ENCODE results near the gene ZNF668. TPM values are rescaled to one million over a fixed set of nuclear protein-coding genes. Genes with fewer than 3 reads are reported as not detected.
"Not testable (repeated sequence)": the region's sequence is repeated elsewhere in the genome, so short reads cannot be mapped to it uniquely, and the experiment has no call there.

ZNF668 gene
- total RNA-seq, 4 donors from 2014 or later = 9.6 to 19.3 (median 10.6) TPM

DNA sequence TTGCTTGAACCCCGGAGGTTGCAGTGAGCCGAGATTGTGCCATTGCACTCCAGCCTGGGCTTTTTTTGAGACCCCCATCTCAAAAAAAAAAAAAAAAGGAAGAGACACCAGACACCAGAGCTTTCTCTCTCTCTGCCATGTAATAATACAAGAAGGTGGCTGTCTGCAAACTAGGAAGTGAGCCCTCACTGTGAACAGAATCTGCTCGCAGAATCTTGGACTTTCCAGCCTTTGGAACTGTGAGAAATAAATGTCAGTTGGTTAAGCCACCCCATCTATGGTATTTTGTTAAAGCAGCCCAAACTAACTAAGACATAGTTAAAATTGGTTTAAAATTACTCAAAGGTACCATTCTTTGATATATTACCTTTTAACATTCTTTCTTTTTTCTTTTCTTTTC, 53.5 kb downstream of the ZNF668 start:
- Histone ChIP-seq H3K9me3 (no peaks in the 10 kb centered on the region), H3K36me3 (no peaks in the 10 kb centered on the region), H3K4me3 (no peak overlapping the region), H3K27me3 (peaks cover 0 to 10% (median 0%) of the 10 kb centered on the region in 4 donors), H3K27ac (replicated peaks in 1 of 4) (no peak overlapping the region), H3K4me1 (no peaks in the 10 kb centered on the region)
- no peak for DNase-seq (ENCODE audit: extremely low spot score)
- TF ChIP-seq POLR2A (IDR thresholded peaks at IDR 0.05; ENCODE audit: low read depth) = no peak
- TF ChIP-seq POLR2AphosphoS5 (IDR thresholded peaks at IDR 0.05) = no peak
- no peak for TF ChIP-seq EP300 (IDR thresholded peaks at IDR 0.05)
- TF ChIP-seq, protein P1, sequence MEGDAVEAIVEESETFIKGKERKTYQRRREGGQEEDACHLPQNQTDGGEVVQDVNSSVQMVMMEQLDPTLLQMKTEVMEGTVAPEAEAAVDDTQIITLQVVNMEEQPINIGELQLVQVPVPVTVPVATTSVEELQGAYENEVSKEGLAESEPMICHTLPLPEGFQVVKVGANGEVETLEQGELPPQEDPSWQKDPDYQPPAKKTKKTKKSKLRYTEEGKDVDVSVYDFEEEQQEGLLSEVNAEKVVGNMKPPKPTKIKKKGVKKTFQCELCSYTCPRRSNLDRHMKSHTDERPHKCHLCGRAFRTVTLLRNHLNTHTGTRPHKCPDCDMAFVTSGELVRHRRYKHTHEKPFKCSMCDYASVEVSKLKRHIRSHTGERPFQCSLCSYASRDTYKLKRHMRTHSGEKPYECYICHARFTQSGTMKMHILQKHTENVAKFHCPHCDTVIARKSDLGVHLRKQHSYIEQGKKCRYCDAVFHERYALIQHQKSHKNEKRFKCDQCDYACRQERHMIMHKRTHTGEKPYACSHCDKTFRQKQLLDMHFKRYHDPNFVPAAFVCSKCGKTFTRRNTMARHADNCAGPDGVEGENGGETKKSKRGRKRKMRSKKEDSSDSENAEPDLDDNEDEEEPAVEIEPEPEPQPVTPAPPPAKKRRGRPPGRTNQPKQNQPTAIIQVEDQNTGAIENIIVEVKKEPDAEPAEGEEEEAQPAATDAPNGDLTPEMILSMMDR (IDR thresholded peaks at IDR 0.05) = no peak
- WGBS = 100% methylated on average over 3 of the region's 3 CpGs
- intact Hi-C loops (cut with DNase I) = no loop called here

DNA sequence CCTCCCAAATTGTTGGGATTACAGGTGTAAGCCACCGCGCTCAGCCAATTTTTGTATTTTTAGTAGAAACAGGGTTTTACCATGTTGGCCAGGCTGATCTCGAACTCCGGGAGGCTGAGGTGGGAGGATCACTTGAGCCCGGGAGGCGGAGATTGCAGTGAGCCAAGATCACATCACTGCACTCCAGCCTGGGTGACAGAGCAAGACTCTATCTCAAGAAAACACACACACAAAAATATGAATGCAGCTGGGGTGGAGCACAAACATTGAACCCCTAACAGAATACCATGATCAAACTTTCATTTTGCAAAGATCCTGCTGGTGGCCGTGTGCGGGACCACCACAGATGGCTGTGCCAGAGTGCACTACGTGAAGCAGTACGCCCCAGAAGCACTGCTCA, 56.3 kb downstream of the ZNF668 start:
- H3K4me1 ChIP-seq; DNase-seq (ENCODE audit: extremely low spot score); H3K36me3 ChIP-seq; intact Hi-C loops (cut with DNase I); H3K27ac ChIP-seq (replicated peaks in 1 of 4); H3K9me3 ChIP-seq; H3K4me3 ChIP-seq: not testable (repeated sequence)
- H3K27me3 ChIP-seq = peaks cover 0 to 28% (median 0%) of the 10 kb centered on the region in 4 donors
- WGBS = 86% methylated on average over 10 of the region's 10 CpGs

DNA sequence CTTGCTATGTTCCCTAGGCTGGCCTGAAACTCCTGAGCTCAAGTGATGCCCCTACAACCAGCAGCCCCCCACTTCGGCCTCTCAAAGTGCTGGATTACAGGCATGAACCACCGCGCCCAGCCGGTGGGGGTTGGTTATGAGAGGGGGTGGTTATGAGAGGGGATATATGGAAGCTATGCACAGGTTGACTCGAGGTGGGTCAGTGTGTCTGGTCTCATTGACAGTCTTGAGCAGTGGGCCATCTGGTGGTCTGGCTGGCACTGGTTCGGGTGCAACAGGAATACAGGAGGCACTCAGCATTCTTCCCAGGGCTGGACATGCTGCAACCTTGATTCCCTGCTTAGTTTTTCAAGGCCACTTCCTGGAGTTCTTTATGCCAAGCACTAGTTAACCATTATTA, 58.0 kb downstream of the ZNF668 start:
- no peaks in the 10 kb centered on the region for H3K9me3 ChIP-seq
- H3K27me3 ChIP-seq = peaks cover 0 to 45% (median 5%) of the 10 kb centered on the region in 4 donors
- TF ChIP-seq, protein P1 (IDR thresholded peaks at IDR 0.05) = no peak
- TF ChIP-seq POLR2AphosphoS5 (IDR thresholded peaks at IDR 0.05) (no peak), EP300 (IDR thresholded peaks at IDR 0.05) (no peak)
- intact Hi-C loops (cut with DNase I) = no loop called here
- H3K4me1 ChIP-seq = peaks cover 0 to 1% (median under 1%) of the 10 kb centered on the region in 4 donors
- H3K27ac ChIP-seq (replicated peaks in 1 of 4) = no peak overlapping the region
- no peaks in the 10 kb centered on the region for H3K36me3 ChIP-seq
- DNase-seq (ENCODE audit: extremely low spot score) = no peak
- no peak overlapping the region for H3K4me3 ChIP-seq
- WGBS = 74% methylated on average over 6 of the region's 6 CpGs

DNA sequence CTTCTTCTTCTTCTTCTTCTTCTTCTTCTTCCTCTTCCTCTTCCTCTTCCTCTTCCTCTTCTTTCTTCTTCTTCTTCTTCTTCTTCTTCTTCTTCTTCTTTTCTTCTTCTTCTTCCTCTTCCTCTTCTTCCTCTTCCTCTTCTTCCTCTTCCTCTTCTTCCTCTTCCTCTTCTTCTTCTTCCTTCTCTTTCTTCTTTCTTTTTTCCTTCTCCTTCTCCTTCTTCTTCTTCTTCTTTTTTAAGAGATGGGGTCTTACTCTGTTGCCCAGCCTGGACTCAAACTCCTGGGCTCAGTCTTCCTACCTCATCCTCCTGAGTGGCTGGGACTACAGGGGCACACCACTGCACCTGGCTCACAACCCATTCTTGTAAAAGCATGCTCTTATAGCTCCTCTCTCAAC, 60.7 kb downstream of the ZNF668 start:
- not testable (repeated sequence) for H3K27ac ChIP-seq (replicated peaks in 1 of 4)
- H3K27me3 ChIP-seq = peaks cover 0 to 72% (median 14%) of the 10 kb centered on the region in 4 donors

DNA sequence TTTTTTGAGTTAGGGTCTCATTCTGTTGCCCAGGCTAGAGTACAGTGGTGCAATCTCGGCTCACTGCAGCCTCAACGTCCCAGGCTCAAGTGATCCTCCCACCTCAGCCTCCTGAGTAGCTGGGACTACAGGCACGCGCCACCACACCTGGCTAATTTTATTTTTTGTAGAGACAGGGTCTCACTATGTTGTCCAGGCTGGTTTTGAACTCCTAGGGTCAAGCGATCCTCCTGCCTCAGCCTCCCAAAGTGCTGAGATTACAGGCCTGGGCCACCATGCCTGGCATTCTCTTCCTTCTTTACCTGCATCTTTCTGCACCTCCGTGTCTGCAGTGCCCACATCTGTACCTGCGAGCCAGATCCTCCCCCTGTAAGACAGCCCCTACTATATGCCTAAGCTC, 62.2 kb downstream of the ZNF668 start:
- H3K27ac ChIP-seq (replicated peaks in 1 of 4); H3K4me3 ChIP-seq; H3K9me3 ChIP-seq; DNase-seq (ENCODE audit: extremely low spot score); H3K36me3 ChIP-seq; intact Hi-C loops (cut with DNase I): not testable (repeated sequence)
- Histone ChIP-seq H3K27me3 (peaks cover 0 to 87% (median 15%) of the 10 kb centered on the region in 4 donors), H3K4me1 (peaks cover 0 to 13% (median 9%) of the 10 kb centered on the region in 4 donors)
- 96% methylated on average over 7 of the region's 7 CpGs for WGBS

More for the DNA sequence above, 60.7 kb downstream of the ZNF668 start:
- DNase-seq (ENCODE audit: extremely low spot score); H3K9me3 ChIP-seq; H3K4me3 ChIP-seq; H3K36me3 ChIP-seq; intact Hi-C loops (cut with DNase I): not testable (repeated sequence)
- peaks cover 0 to 13% (median 9%) of the 10 kb centered on the region in 4 donors for H3K4me1 ChIP-seq

Other genes with a start within 250 kb of the ZNF668 start
- 10 to 100 TPM; 42.1 to 57.9 (median 45.5) TPM for gene BCL7C, start 180.2 kb downstream of the ZNF668 start, total RNA-seq
- gene CTF1, start 177.6 kb downstream of the ZNF668 start, total RNA-seq = 10 to 100 TPM in 2 of 4 donors, 1 to 10 TPM in 2; 6.2 to 18.8 (median 10.9) TPM
- 10 to 100 TPM; 12.1 to 28.1 (median 17.7) TPM for gene FBXL19, start 150.7 kb downstream of the ZNF668 start, total RNA-seq
- 10 to 100 TPM; 33.0 to 56.5 (median 45.8) TPM for gene ORAI3, start 125.2 kb downstream of the ZNF668 start, total RNA-seq
- gene SETD1A, start 116.5 kb downstream of the ZNF668 start, total RNA-seq = 10 to 100 TPM in 2 of 4 donors, 1 to 10 TPM in 2; 7.1 to 25.4 (median 9.9) TPM
- gene HSD3B7, start 89.0 kb downstream of the ZNF668 start, total RNA-seq = 10 to 100 TPM; 15.4 to 33.0 (median 17.9) TPM
- 1 to 10 TPM in 3 of 4 donors, under 1 TPM in 1; 0.92 to 2.6 (median 1.8) TPM for gene STX1B, start 63.6 kb downstream of the ZNF668 start, total RNA-seq
- gene STX4, start 40.7 kb downstream of the ZNF668 start, total RNA-seq = 10 to 100 TPM; 36.8 to 54.0 (median 41.0) TPM
- 10 to 100 TPM; 11.6 to 17.6 (median 15.5) TPM for gene ZNF646, start 182 bp upstream of the ZNF668 start, total RNA-seq
- gene PRSS53, start 14.7 kb upstream of the ZNF668 start, total RNA-seq = 1 to 10 TPM in 3 of 4 donors, under 1 TPM in 1; 0.83 to 2.3 (median 1.2) TPM
- 100 to 1,000 TPM in 2 of 4 donors, 10 to 100 TPM in 2; 81.4 to 122 (median 108) TPM for gene VKORC1, start 20.6 kb upstream of the ZNF668 start, total RNA-seq
- 10 to 100 TPM; 34.1 to 73.7 (median 51.4) TPM for gene BCKDK, start 34.1 kb upstream of the ZNF668 start, total RNA-seq
- gene KAT8, start 43.4 kb upstream of the ZNF668 start, total RNA-seq = 10 to 100 TPM; 61.0 to 83.4 (median 72.6) TPM
- gene PRSS8, start 61.5 kb upstream of the ZNF668 start, total RNA-seq = under 1 TPM in 1 of 4 donors, not detected in 3; 0.34 TPM
- gene PRSS36, start 75.8 kb upstream of the ZNF668 start, total RNA-seq = 1 to 10 TPM; 2.7 to 8.4 (median 5.1) TPM
- 10 to 100 TPM; 24.0 to 45.1 (median 34.2) TPM for gene FUS, start 105.9 kb upstream of the ZNF668 start, total RNA-seq
- 10 to 100 TPM; 14.5 to 28.9 (median 22.9) TPM for gene PYCARD, start 128.5 kb upstream of the ZNF668 start, total RNA-seq
- gene TRIM72, start 139.9 kb upstream of the ZNF668 start, total RNA-seq = under 1 TPM in 2 of 4 donors, not detected in 2; under 0.01 to 0.84 TPM
- not detected for gene PYDC1, start 142.9 kb upstream of the ZNF668 start, total RNA-seq
- gene ITGAM, start 185.7 kb upstream of the ZNF668 start, total RNA-seq = 10 to 100 TPM; 12.2 to 25.2 (median 14.9) TPM